Gastroesophageal sphincter (tissue), 3 donors: ENCODE measurements around the gene TSPO2.

ENCODE experiments used
- CTCF ChIP-seq, 4 experiments: fragments of 200-600 bp in 2 of 4; fragments of 450-650 bp in 2 of 4; sonication (generic) in 1 of 4; IDR thresholded peaks; one replicate each; pipeline ENCODE4 v1.5.1; 2017 to 2019; ENCODE audit warnings: antibody characterized with exemption in 4 of 4, mild to moderate bottlenecking in 2 of 4, moderate library complexity in 2 of 4
- EP300 ChIP-seq: sonication (generic); formaldehyde crosslinking; IDR thresholded peaks from one replicate; pipeline ENCODE4 v1.6.1; 2017; ENCODE audit warnings: antibody characterized with exemption, mild to moderate bottlenecking
- POLR2A ChIP-seq, 2 donors: fragments of 450-650 bp; IDR thresholded peaks; one replicate each; pipeline ENCODE4 v1.6.1; 2017; ENCODE audit warnings: antibody characterized with exemption in 2 of 2, mild to moderate bottlenecking in 2 of 2, moderate library complexity in 1 of 2
- POLR2AphosphoS5 ChIP-seq: sonication (generic); formaldehyde crosslinking; IDR thresholded peaks from one replicate; pipeline ENCODE4 v1.6.1; 2017; ENCODE audit warnings: antibody characterized with exemption

- TF ChIP-seq EP300 (no peak), CTCF (IDR thresholded peaks at IDR 0.05) (no peak), POLR2AphosphoS5 (no peak), POLR2A (IDR thresholded peaks at IDR 0.05) (no peak)
These were observed 44.9 kb upstream of the TSPO2 start for GRCh38 chr6:40997234-40997957.
